H9 (cell line): ENCODE results near the gene UNK. TPM values are rescaled to one million over a fixed set of nuclear protein-coding genes. Genes with fewer than 3 reads are reported as not detected.
A peak's percentile ranks its signal among the peaks of the same experiment; 100 is the strongest.

Experiments used
- DNase-seq: peaks from one replicate; pipeline ENCODE4 v3.0.0-alpha.2; 2017
- H2AFZ ChIP-seq: one replicate; pipeline ENCODE4 v1.6.1; 2013; ENCODE audit warnings: mild to moderate bottlenecking, low read length, control low read depth, moderate library complexity
- H2AK5ac ChIP-seq: 2 replicates; pipeline ENCODE4 v1.6.1; 2013; ENCODE audit warnings: low read length, control low read depth, mixed read lengths; ENCODE audit not compliant: insufficient read length
- H2BK120ac ChIP-seq: one replicate; pipeline ENCODE4 v1.6.1; 2013; ENCODE audit warnings: low read depth, mild to moderate bottlenecking, low read length, control low read depth, inconsistent platforms; ENCODE audit not compliant: poor library complexity, severe bottlenecking
- H2BK12ac ChIP-seq: 2 replicates; pipeline ENCODE4 v1.6.1; 2013; ENCODE audit warnings: low read length, control low read depth, mixed read lengths, low read depth; ENCODE audit not compliant: insufficient read length
- H2BK15ac ChIP-seq: 2 replicates; pipeline ENCODE4 v1.6.1; 2013; ENCODE audit warnings: low read depth, low read length, control low read depth
- H2BK20ac ChIP-seq: one replicate; pipeline ENCODE4 v1.6.1; 2013; ENCODE audit warnings: low read depth, mild to moderate bottlenecking, low read length, control low read depth, inconsistent platforms; ENCODE audit not compliant: poor library complexity, severe bottlenecking
- H2BK5ac ChIP-seq: 2 replicates; pipeline ENCODE4 v1.6.1; 2013; ENCODE audit warnings: low read length, control low read depth, mixed read lengths; ENCODE audit not compliant: insufficient read length
- H3K14ac ChIP-seq: 2 replicates; pipeline ENCODE4 v1.6.1; 2013; ENCODE audit warnings: low read length, control low read depth; ENCODE audit not compliant: insufficient read depth
- H3K18ac ChIP-seq: 2 replicates; pipeline ENCODE4 v1.6.1; 2013; ENCODE audit warnings: low read depth, mild to moderate bottlenecking, mixed read lengths, low read length, control low read depth; ENCODE audit not compliant: insufficient read length
- H3K23ac ChIP-seq: 2 replicates; pipeline ENCODE4 v1.6.1; 2013; ENCODE audit warnings: low read length, control low read depth, mixed read lengths, low read depth; ENCODE audit not compliant: insufficient read length
- H3K23me2 ChIP-seq: 2 replicates; pipeline ENCODE4 v1.6.1; 2013; ENCODE audit warnings: low read depth, mild to moderate bottlenecking, mixed read lengths, low read length, control low read depth; ENCODE audit not compliant: insufficient read length, poor library complexity, severe bottlenecking
- H3K27ac ChIP-seq: 2 replicates; pipeline ENCODE4 v1.5.1; 2013; ENCODE audit warnings: low read length, control low read depth, mixed read lengths, low read depth; ENCODE audit not compliant: insufficient read length
- H3K27me3 ChIP-seq: 2 replicates; pipeline ENCODE4 v1.6.1; 2013; ENCODE audit warnings: low read length, control low read depth, inconsistent platforms; ENCODE audit not compliant: insufficient read depth
- H3K4ac ChIP-seq: 2 replicates; pipeline ENCODE4 v1.6.1; 2013; ENCODE audit warnings: low read depth, mild to moderate bottlenecking, control low read depth, inconsistent platforms, low read length, moderate library complexity
- H3K4me1 ChIP-seq: 2 replicates; pipeline ENCODE4 v1.6.1; 2013; ENCODE audit warnings: low read length, control low read depth, inconsistent platforms; ENCODE audit not compliant: insufficient read depth
- H3K4me2 ChIP-seq: 2 replicates; pipeline ENCODE4 v1.6.1; 2013; ENCODE audit warnings: low read length, control low read depth, mixed read lengths; ENCODE audit not compliant: insufficient read length, insufficient read depth
- H3K56ac ChIP-seq: 2 replicates; pipeline ENCODE4 v1.6.1; 2013; ENCODE audit warnings: low read depth, mild to moderate bottlenecking, mixed read lengths, low read length, control low read depth; ENCODE audit not compliant: insufficient read length
- H3K79me1 ChIP-seq: 2 replicates; pipeline ENCODE4 v1.6.1; 2013; ENCODE audit warnings: low read depth, mild to moderate bottlenecking, moderate library complexity, low read length, control low read depth, inconsistent platforms; ENCODE audit not compliant: insufficient read depth, poor library complexity, severe bottlenecking
- H3K79me2 ChIP-seq: 2 replicates; pipeline ENCODE4 v1.6.1; 2013; ENCODE audit warnings: low read length, control low read depth, inconsistent platforms; ENCODE audit not compliant: insufficient read depth
- H3K9ac ChIP-seq: 2 replicates; pipeline ENCODE4 v1.6.1; 2013; ENCODE audit warnings: low read length, control low read depth, mixed read lengths; ENCODE audit not compliant: insufficient read length; ENCODE audit errors: extremely low read depth
- H3K9me3 ChIP-seq: one replicate; pipeline ENCODE4 v1.6.1; 2013; ENCODE audit warnings: low read depth, low read length, inconsistent platforms; ENCODE audit not compliant: control insufficient read depth
- H3T11ph ChIP-seq: one replicate; pipeline ENCODE4 v1.6.1; 2013; ENCODE audit warnings: mild to moderate bottlenecking, low read length, control low read depth, inconsistent platforms
- H4K20me1 ChIP-seq: one replicate; pipeline ENCODE4 v1.6.1; 2013; ENCODE audit not compliant: control insufficient read depth, insufficient read length, insufficient read depth
- H4K5ac ChIP-seq: 2 replicates; pipeline ENCODE4 v1.6.1; 2013; ENCODE audit warnings: low read depth, mild to moderate bottlenecking, mixed read lengths, low read length, control low read depth; ENCODE audit not compliant: insufficient read length
- H4K8ac ChIP-seq: replicated peaks from 2 replicates; pipeline ENCODE4 v1.6.1; 2013; ENCODE audit warnings: low read length, control low read depth, mixed read lengths, low read depth; ENCODE audit not compliant: insufficient read length
- H4K91ac ChIP-seq: 2 replicates; pipeline ENCODE4 v1.6.1; 2013; ENCODE audit warnings: low read depth, mild to moderate bottlenecking, moderate library complexity, mixed read lengths, low read length, control low read depth; ENCODE audit not compliant: insufficient read length
- H3K27ac Mint-ChIP-seq, 3 experiments: 2 replicates in 2 of 3; 3 replicates in 1 of 3; pipeline ENCODE4 v1.8.0; 2020 to 2021; ENCODE audit warnings: mixed read lengths in 3 of 3, mild to moderate bottlenecking in 1 of 3, moderate library complexity in 1 of 3
- H3K27me3 Mint-ChIP-seq: 2 replicates; pipeline ENCODE4 v1.8.0; 2021; ENCODE audit warnings: low read depth, mild to moderate bottlenecking, moderate library complexity, mixed read lengths
- H3K36me3 Mint-ChIP-seq, 3 experiments: 2 replicates in 2 of 3; 3 replicates in 1 of 3; pipeline ENCODE4 v1.8.0; 2020 to 2021; ENCODE audit warnings: low read depth in 3 of 3, mixed read lengths in 3 of 3; ENCODE audit not compliant: insufficient read depth in 1 of 3
- H3K4me1 Mint-ChIP-seq, 2 experiments: 2 replicates each; pipeline ENCODE4 v1.8.0; 2020; ENCODE audit warnings: mixed read lengths in 2 of 2
- H3K4me3 Mint-ChIP-seq, 2 experiments: 2 replicates in 1 of 2; 3 replicates in 1 of 2; pipeline ENCODE4 v1.8.0; 2020 to 2021; ENCODE audit warnings: mild to moderate bottlenecking in 2 of 2, mixed read lengths in 2 of 2, moderate library complexity in 1 of 2
- H3K9me3 Mint-ChIP-seq, 2 experiments: 2 replicates in 1 of 2; 3 replicates in 1 of 2; pipeline ENCODE4 v1.8.0; 2020; ENCODE audit warnings: mild to moderate bottlenecking in 2 of 2, mixed read lengths in 2 of 2, moderate library complexity in 1 of 2
- WGBS: extraction: QIAGEN DNeasy Blood & Tissue Kit; methylation state at CpG from one replicate; pipeline ENCODE4 v1.1.7; 2013; ENCODE audit warnings: missing lambda C conversion rate, low lambda C conversion rate, mixed read lengths; ENCODE audit not compliant: insufficient read length; ENCODE audit errors: extremely low coverage; 5-methylcytosine and 5-hydroxymethylcytosine counted together
- total RNA-seq: library from RNA; stranded (reverse); gene quantifications from 2 replicates; pipeline ENCODE4 v1.2.1, GENCODE V29; 2021
- TF ChIP-seq, protein P1 (sequence below): fragments of 200-600 bp; sonication (generic); conservative IDR thresholded peaks from 3 replicates; pipeline ENCODE4 v1.8.0; 2021; ENCODE audit warnings: antibody characterized with exemption, mild to moderate bottlenecking

UNK gene
- total RNA-seq, 1 experiment from 2014 or later: 36.4 TPM

DNA sequence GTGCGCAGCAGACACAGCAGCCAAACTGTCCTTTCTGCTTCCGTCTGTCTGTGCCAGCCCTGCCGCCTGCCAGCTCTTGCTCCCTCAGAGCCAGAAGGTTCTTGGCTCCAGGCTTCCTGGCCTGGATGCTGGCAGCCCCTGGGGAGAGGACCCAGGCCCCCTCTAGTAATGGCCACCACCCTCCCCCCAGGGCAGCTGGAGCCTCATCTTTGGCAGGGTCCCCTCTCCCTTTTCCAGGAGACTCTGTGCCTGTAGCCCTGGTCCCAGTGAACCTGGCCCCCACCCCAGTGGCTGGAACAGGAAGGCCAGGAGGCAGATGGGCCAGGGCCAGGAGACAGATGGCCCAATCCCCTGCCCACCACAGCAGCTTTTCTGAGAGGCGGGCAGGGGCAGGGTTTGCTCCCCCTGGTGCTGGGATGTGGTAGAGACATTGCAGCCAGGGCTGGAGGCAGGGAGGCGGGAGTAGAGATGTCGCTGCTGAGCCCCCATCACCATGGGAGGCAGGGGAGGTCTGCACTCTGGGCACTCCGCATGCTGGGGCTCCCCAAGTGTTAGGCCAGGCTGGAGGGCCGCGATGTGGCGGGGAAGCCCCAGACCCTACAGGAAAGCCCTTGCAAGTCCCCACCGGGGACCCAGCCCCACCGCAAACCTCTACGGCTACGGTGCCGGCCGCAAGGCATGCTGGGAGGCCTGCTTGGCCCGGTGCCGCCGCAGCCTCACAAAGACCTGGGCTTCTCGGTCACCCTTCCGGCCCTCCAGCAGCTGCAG is 42.9 kb downstream of the UNK start:
- DNase-seq: peak; percentile 97
- Histone ChIP-seq H3K56ac (no peak overlapping the region), H3K79me1 (no peaks in the 10 kb centered on the region), H3K9me3 (no peaks in the 10 kb centered on the region), H3K14ac (no peak overlapping the region), H4K20me1 (no peaks in the 10 kb centered on the region), H3T11ph (no peak overlapping the region), H2BK12ac (no peak overlapping the region), H3K23ac (no peak overlapping the region), H3K23me2 (no peaks in the 10 kb centered on the region), H4K8ac (no peak overlapping the region), H3K18ac (no peak overlapping the region), H4K91ac (no peak overlapping the region), H2BK5ac (no peak overlapping the region), H2BK120ac (no peak overlapping the region), H3K27ac (no peak overlapping the region), H3K27me3 (no peaks in the 10 kb centered on the region), H4K5ac (no peak overlapping the region), H2AFZ (no peak overlapping the region), H3K4me2 (no peak overlapping the region), H3K79me2 (no peaks in the 10 kb centered on the region), H3K4me1 (no peaks in the 10 kb centered on the region; the same call in 1 of the 2 replicates), H2BK20ac (no peak overlapping the region), H3K9ac (no peak overlapping the region), H3K4ac (no peak overlapping the region), H2AK5ac (no peak overlapping the region), H2BK15ac (no peak overlapping the region)
- H3K4me1 Mint-ChIP-seq: peaks cover 20 to 27% of the 10 kb centered on the region in 2 experiments
- no CpG with 5 or more reads among the region's 21 CpGs for WGBS
- H3K36me3 Mint-ChIP-seq: peaks cover 0 to 14% (median 14%) of the 10 kb centered on the region in 3 experiments; a peak in 6 of 7 replicates
- peak overlapping the region; percentile 29 to 57; a peak in 3 of 5 replicates for H3K4me3 Mint-ChIP-seq
- no peaks in the 10 kb centered on the region for H3K27me3 Mint-ChIP-seq
- TF ChIP-seq, protein P1, sequence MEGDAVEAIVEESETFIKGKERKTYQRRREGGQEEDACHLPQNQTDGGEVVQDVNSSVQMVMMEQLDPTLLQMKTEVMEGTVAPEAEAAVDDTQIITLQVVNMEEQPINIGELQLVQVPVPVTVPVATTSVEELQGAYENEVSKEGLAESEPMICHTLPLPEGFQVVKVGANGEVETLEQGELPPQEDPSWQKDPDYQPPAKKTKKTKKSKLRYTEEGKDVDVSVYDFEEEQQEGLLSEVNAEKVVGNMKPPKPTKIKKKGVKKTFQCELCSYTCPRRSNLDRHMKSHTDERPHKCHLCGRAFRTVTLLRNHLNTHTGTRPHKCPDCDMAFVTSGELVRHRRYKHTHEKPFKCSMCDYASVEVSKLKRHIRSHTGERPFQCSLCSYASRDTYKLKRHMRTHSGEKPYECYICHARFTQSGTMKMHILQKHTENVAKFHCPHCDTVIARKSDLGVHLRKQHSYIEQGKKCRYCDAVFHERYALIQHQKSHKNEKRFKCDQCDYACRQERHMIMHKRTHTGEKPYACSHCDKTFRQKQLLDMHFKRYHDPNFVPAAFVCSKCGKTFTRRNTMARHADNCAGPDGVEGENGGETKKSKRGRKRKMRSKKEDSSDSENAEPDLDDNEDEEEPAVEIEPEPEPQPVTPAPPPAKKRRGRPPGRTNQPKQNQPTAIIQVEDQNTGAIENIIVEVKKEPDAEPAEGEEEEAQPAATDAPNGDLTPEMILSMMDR: peak; percentile 91
- peak overlapping the region in 2 of 3 experiments; percentile 63 to 96; a peak in 3 of 7 replicates for H3K27ac Mint-ChIP-seq
- H3K9me3 Mint-ChIP-seq: no peaks in the 10 kb centered on the region
